Cerebellar nuclear complex (tissue), 1 donor: ENCODE results near the gene CBS.
"Not testable (repeated sequence)": the region's sequence is repeated elsewhere in the genome, so short reads cannot be mapped to it uniquely, and the experiment has no call there.

Experiments used
- DNase-seq, 2 experiments: peaks; one replicate each; lab custom pipeline; 2025; lab: John Stamatoyannopoulos, UW

The CBS gene

GRCh38 chr21:43024439-43025136, 51.0 kb downstream of the CBS start:
- DNase-seq: no peak

- no peak for DNase-seq
These were observed 52.5 kb downstream of the CBS start for GRCh38 chr21:43023175-43023574.

DNA sequence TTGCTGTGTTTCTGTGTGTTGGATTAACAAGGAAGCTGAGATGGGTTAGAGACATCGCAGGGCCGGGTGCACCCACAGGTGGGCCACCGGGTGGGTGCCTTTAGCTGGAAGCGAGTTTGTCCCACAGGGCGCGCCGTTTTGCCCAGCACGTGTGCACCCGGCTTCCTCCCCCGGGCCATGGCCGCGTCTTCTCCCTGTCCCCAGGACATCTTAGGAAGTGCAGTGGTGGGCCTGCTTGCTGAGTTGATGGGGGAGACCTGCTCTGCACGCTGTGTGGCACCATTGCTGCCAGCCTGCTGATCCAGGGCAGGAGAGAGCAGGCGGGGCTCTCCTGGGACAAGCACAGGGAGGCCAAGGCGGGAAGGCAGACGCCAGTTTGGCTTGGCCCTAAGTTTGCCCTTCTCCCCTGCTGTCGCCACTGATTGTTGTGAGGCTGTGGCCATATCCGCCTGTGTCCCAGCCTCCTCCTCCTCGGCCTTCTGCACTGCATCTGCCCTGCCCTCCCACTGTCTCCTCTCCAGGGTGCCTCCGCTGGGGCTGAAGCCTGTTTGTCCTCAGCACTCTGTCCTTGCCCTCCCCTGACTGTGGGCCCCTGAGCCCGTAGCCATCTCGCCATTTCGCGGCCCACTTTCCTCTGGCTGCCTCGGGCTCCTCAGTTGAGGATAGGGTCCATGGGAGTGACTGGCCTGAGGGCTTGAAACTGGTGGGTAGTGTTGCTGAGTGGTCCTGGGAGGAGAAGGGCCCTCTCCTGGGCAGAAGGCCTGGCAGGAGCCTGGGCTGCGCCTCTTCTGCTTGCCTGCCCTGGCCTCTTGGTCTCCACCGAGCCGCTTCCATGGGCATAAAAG, 53.7 kb downstream of the CBS start:
- no peak for DNase-seq

GRCh38 chr21:43021191-43021590, 54.4 kb downstream of the CBS start:
- DNase-seq: no peak

- DNase-seq: no peak
These were observed 54.9 kb downstream of the CBS start for GRCh38 chr21:43020771-43021170.

GRCh38 chr21:43020177-43020576, 55.5 kb downstream of the CBS start:
- DNase-seq: no peak

- no peak for DNase-seq
These were observed 57.1 kb downstream of the CBS start for GRCh38 chr21:43018519-43018918.

GRCh38 chr21:43016728-43017127, 58.9 kb downstream of the CBS start:
- no peak for DNase-seq

GRCh38 chr21:43015906-43016540, 59.6 kb downstream of the CBS start:
- DNase-seq: no peak

DNA sequence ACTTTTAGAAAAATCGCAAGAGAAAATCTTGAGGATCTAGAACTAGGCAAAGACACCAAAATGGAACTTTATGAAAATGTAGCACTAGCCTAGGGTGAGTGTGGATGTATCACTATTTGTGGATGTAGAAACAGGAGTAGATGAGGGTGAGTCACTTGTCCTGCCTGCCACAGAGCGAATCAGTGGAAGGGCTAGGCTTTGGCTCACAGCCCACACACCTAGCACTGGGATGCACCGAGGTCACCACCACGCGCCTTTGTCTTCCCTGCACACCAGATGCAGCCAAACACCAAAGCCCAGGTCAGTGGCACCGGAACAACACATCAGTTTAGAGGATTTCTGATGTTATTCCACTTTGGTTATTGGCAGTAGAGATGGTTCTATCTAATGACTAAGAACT, 63.0 kb downstream of the CBS start:
- DNase-seq: no peak

DNA sequence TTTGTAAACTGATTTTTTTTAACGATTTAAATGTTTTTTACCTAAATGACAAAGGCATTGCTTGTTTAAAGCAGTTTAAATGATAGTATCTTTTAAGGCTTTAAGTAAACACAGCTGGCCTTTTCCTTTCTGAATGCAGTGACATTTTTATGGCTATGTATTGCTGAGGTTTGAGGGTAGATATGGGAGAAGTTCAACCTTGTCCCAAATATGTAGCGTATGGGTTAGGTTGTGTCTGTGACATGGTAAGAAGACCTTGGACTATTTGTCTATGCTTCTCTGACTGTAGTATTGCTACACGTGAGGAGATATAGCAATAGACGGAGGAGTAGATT, 68.8 kb downstream of the CBS start:
- DNase-seq: no peak

DNA sequence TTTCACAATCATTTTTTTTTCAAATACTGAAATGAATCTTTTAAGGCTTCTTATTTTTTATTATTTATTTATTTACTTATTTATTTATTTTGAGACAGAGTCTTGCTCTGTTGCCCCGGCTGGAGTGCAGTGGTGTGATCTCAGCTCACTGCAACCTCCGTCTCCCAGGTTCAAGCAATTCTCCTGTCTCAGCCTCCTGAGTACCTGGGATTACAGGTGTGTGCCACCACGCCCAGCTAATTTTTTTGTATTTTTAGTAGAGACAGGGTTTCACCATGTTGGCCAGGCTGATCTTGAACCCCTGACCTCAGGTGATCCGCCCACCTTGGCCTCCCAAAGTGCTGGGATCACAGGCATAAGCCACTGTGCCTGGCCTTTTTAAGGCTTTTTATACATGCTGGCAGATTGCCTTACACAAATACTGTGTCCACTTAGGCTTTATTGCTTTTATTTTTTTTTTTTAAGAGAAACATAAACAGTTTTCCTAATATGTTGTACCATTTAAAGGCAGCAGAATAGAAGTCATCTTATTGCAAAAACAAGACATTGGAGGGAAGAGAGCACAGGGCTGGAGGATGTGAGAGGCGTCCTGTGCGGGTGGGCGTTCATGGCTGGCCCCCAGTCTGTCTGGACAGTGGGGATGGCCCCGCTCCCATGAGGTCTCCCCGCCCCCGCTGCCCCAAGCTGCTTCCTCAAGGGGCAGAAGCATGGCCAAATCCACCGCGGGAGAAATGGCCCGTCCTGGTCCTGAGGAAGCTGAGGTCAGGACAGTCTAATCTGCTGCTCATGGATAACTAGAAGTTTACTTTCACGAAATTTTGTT, 69.4 kb downstream of the CBS start:
- DNase-seq: not testable (repeated sequence)

GRCh38 chr21:43005635-43006034, 70.0 kb downstream of the CBS start:
- DNase-seq: no peak

GRCh38 chr21:43004926-43005325, 70.7 kb downstream of the CBS start:
- no peak for DNase-seq
